Epithelial cell of proximal tubule (primary cell): ENCODE data around the gene DOCK6. TPM values are rescaled to one million over a fixed set of nuclear protein-coding genes. Genes with fewer than 3 reads are reported as not detected.

Source experiments
- DNase-seq: peaks from one replicate; pipeline ENCODE4 v3.0.0-alpha.2; 2011; ENCODE audit warnings: low read depth
- H3K4me3 ChIP-seq: 2 replicates; pipeline ENCODE4 v1.5.1; 2011; ENCODE audit warnings: low read depth, mild to moderate bottlenecking, low read length
- CTCF ChIP-seq: conservative IDR thresholded peaks from 2 replicates; pipeline ENCODE4 v1.5.1; 2012; ENCODE audit warnings: low read depth, mild to moderate bottlenecking, low read length
- total RNA-seq: library from RNA; depleted of rRNA; stranded (reverse); fragments of >200 nt; gene quantifications from 2 replicates; pipeline ENCODE4 v1.2.3, GENCODE V29; 2015

The DOCK6 gene
- total RNA-seq, 1 donor from 2014 or later: 17.2 TPM

GRCh38 chr19:11204076-11204602 lies 58.2 kb downstream of the DOCK6 start:
- TF ChIP-seq CTCF: no peak
- no peak for DNase-seq

GRCh38 chr19:11203194-11204075 lies 58.9 kb downstream of the DOCK6 start:
- no peak for DNase-seq
- no peak overlapping the region for H3K4me3 ChIP-seq

More at GRCh38 chr19:11204076-11204602, 58.2 kb downstream of the DOCK6 start:
- H3K4me3 ChIP-seq: no peak overlapping the region

GRCh38 chr19:11202488-11203193 lies 59.7 kb downstream of the DOCK6 start:
- no peak for DNase-seq
- H3K4me3 ChIP-seq: no peak overlapping the region
- no peak for TF ChIP-seq CTCF

More at GRCh38 chr19:11203194-11204075, 58.9 kb downstream of the DOCK6 start:
- TF ChIP-seq CTCF: peak; percentile 81

GRCh38 chr19:11201791-11202190 lies 60.5 kb downstream of the DOCK6 start:
- no peak for TF ChIP-seq CTCF
- H3K4me3 ChIP-seq: no peak overlapping the region
- peak; percentile 41 for DNase-seq

GRCh38 chr19:11200931-11201330 lies 61.4 kb downstream of the DOCK6 start:
- no peak for DNase-seq
- no peak for TF ChIP-seq CTCF
- no peak overlapping the region for H3K4me3 ChIP-seq

- no peak for TF ChIP-seq CTCF
- DNase-seq: no peak
- H3K4me3 ChIP-seq: no peak overlapping the region
These were observed 62.2 kb downstream of the DOCK6 start for GRCh38 chr19:11200015-11200574.
